ENCODE results near the gene OLFM3.

DNA sequence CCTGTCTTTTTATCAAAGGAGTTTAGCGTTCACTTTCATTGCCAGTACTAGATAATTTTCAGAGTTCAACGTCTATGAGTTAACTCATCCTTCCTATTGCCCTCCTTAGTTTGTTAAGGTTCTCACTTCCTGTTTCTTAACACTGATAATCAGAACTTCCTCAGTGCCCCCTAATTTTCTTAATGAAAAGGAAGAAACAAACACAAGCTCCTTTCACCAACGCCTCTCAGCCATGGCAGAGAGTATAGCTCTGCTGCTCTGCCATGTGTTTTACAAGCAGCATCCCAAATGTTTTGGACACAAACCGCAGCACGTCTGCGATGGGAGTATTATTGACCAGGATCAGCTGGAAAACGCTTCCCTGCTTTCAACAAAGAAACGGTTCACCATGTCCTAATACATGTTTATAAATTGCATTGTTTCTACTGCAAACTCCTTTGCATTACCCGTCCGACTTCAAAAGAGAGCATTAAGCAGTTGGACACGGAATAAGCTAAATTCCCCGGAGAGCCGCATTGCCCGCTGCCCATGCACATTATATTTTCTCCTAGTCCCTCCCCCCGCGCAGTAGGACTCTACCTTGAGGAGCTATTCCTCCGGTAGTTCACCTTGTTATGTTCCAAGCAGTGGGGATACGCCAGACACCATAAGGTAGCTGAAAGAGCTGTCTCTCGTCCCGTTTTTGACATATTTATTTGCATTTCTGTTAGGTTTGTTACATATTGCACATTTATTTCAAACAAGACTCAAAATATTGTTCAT, 561 bp downstream of the OLFM3 start:
- TF ChIP-seq, protein P1, sequence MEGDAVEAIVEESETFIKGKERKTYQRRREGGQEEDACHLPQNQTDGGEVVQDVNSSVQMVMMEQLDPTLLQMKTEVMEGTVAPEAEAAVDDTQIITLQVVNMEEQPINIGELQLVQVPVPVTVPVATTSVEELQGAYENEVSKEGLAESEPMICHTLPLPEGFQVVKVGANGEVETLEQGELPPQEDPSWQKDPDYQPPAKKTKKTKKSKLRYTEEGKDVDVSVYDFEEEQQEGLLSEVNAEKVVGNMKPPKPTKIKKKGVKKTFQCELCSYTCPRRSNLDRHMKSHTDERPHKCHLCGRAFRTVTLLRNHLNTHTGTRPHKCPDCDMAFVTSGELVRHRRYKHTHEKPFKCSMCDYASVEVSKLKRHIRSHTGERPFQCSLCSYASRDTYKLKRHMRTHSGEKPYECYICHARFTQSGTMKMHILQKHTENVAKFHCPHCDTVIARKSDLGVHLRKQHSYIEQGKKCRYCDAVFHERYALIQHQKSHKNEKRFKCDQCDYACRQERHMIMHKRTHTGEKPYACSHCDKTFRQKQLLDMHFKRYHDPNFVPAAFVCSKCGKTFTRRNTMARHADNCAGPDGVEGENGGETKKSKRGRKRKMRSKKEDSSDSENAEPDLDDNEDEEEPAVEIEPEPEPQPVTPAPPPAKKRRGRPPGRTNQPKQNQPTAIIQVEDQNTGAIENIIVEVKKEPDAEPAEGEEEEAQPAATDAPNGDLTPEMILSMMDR (IDR thresholded peaks at IDR 0.05; ENCODE audit: low read depth, low read length), result no peak
- no peak for TF ChIP-seq EZH2phosphoT487 (IDR thresholded peaks at IDR 0.05; ENCODE audit: low read depth)
